Measurements from ENCODE around the gene TNFAIP8L2.

GRCh38 chr1:151128800-151129199 is 27.6 kb upstream of the TNFAIP8L2 start:
- TF ChIP-seq GABPA (IDR thresholded peaks at IDR 0.05; ENCODE audit: borderline replicate concordance, insufficient read depth, low read length), result no peak
- TF ChIP-seq CTCF (IDR thresholded peaks at IDR 0.05; ENCODE audit: control extremely low read depth in 1 of 3, insufficient read depth in 1 of 3, low read depth in 1 of 3, low read length in 3 of 3), result no peak
- no peak for TF ChIP-seq HDAC2 (IDR thresholded peaks at IDR 0.05; ENCODE audit: borderline replicate concordance in 1 of 2, low read depth in 2 of 2, low read length in 2 of 2)
- TF ChIP-seq JUND (IDR thresholded peaks at IDR 0.05; ENCODE audit: low read length), result no peak

Data from H1 (cell line).